Left hindlimb (tissue), 1 donor: ENCODE results near the gene SDHA.
"Not testable (repeated sequence)": the region's sequence is repeated elsewhere in the genome, so short reads cannot be mapped to it uniquely, and the experiment has no call there.

Experiments used
- DNase-seq: peaks from one replicate; pipeline ENCODE4 v3.0.0-alpha.2; 2018

SDHA gene

GRCh38 chr5:264338-264737 is 46.2 kb downstream of the SDHA start:
- DNase-seq: no peak

DNA sequence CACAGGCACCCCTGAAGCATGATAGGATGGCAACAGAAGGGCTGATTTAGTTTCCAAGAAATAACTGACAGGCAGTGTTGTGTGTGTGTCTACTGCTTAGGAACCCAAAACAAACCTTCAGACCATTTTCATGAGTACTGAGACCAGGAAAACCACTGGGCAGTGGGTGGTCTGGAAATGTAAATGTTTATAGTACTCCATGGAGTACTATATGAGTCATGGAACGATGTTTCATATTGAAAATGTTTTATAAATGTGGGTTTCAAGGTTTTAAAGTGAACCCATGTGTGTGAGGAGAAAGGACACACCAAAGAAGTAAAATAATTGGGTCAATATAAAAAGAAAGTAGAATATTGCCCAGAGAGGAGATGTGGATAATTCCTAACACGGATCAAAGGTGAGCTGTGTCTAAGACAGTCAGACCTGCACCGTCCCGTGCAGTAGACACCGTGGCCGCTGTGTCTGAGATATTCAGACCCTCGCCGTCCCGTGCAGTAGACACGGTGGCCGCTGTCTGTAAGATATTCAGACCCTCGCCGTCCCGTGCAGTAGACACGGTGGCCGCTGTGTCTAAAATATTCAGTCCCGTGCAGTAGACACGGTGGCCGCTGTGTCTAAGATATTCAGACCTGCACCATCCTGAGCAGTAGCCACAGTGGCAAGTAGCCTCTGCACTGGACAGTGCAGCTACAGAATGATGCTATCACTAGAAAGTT is 48.3 kb downstream of the SDHA start:
- DNase-seq: not testable (repeated sequence)

DNA sequence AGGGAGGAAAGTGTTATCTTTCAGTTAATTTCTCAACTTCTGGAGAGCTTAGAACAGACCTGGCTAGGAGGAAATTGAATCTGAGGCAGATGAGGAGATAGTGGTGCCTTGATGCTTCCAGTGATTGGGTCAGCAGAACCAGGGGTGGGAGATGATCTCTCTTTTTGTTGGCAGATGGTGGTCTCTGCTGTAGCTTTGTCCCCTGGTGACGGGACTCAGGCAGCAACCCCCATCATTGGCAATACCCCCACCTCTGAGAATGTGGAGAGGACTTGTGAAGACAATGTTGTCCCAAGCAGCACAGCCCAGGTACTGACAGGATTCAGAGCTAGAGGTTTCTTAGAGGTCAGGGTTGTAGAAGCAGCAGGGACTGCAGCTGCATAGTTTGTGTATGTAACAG is 49.6 kb downstream of the SDHA start:
- no peak for DNase-seq

- no peak for DNase-seq
These were observed 52.2 kb downstream of the SDHA start for GRCh38 chr5:270340-270739.

DNA sequence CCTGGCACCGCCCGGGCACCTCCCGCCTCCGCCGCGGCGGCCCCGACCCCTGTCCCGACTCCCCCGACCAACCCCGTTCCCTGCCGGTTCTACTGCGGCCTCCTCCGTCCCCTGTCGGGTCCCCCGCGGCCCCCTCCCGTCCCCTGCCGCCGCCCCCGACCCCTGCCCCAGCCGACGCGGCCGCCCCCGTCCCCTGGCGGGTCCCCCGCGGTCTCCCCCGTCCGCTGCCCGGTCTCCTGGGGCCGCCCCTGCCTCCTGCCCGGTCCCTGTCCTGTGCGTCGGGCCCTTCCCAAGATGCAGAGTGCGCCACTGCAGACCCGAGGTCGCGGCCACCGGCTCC is 53.7 kb downstream of the SDHA start:
- DNase-seq: not testable (repeated sequence)

GRCh38 chr5:273091-273490 is 55.0 kb downstream of the SDHA start:
- DNase-seq: not testable (repeated sequence)

GRCh38 chr5:273491-273890 is 55.4 kb downstream of the SDHA start:
- DNase-seq: not testable (repeated sequence)

- not testable (repeated sequence) for DNase-seq
These were observed 56.2 kb downstream of the SDHA start for GRCh38 chr5:274346-274745.

GRCh38 chr5:278646-279045 is 60.5 kb downstream of the SDHA start:
- DNase-seq: no peak

DNA sequence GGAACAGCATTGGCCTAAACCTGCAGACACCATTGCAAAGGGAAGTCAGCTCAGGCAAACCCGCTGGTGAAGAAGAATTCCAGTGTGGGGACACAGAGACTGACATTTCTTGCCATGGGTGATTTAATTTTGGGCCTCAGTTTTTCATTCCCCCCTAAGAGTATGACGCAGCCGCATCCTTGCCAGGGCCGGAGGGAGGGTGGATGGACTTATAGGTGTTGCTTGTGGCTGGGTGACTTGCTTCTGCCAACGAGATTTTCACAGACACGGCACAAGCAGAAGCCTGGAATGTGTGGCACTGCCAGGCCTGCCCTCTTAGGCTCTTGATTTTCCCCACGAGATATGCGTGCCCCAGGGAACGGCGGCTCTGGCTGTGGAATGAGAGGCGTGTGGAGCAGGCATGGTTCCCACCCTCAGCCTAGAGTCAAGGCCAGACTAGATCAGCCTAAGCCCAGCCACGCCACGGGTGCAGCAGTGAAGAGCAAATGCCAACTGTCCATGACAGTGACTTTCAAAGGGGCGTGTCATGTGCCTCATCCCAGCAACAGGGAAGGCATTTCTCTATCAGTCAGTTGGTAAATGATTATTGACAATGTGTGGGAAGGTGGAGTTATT is 61.0 kb downstream of the SDHA start:
- DNase-seq: not testable (repeated sequence)

DNA sequence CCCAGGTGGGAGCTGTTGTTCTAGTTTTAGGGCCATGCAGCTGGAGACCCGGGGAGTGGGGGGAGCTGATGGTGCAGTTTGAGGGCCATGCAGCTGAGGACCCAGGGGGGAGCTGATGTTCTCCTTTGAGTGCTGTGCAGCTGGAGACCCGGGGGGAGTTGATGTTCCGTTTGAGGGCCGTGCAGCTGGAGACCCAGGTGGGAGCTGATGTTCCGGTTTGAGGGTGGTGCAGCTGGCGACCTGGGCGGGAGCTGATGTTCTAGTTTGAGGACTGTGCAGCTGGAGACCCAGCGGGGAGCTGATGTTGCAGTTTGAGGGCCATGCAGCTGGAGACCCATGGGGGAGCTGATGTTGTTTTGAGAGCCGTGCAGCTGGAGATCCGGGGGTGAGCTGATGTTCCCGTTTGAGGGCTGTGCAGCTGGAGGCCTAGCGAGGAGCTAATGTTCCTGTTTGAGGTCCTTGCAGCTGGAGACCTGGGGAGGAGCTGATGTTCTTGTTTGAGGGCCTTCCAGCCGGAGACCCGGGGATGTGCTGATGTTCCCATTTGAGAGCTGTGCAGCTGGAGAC is 68.0 kb downstream of the SDHA start:
- DNase-seq: no peak

DNA sequence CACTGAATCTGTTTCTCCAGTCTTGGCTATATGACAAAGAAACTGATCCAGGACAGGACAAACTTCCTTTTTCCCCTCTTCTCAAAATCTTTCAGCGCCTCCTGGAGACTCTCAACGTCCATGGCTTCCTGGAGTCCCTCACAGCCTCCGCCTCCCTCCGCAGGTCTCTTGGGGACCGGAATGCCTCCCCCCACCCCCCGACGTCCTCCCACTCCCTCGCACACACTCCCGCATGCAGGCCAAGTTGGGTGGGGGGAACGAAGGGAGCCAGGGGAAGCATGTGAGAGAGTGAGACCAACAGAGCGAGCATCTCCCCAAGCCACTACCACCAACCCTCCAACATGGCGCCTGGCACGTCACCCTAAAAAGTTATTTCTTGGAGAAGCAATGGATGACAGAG is 72.1 kb downstream of the SDHA start:
- DNase-seq: not testable (repeated sequence)

- not testable (repeated sequence) for DNase-seq
These were observed 73.2 kb downstream of the SDHA start for GRCh38 chr5:291345-291744.

DNA sequence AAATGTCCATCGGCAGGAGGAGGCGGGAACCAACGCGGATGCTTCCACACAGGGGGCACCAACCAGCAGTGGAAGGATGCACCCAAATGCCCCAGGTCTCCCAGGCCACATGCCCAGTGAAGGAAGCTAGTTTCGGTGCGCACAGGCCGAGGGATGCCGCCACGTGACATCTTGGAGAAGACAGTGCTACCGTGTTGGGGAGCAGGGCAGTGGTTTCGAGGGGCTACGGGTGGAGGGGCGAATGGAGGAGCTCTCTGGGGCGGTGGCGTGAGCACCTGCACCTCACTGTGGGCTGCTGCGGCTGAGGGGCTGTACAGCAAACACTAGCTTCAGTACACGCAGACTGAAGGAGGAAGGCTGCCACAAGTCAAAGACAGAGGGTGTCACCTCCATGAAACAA is 76.7 kb downstream of the SDHA start:
- DNase-seq: not testable (repeated sequence)

DNA sequence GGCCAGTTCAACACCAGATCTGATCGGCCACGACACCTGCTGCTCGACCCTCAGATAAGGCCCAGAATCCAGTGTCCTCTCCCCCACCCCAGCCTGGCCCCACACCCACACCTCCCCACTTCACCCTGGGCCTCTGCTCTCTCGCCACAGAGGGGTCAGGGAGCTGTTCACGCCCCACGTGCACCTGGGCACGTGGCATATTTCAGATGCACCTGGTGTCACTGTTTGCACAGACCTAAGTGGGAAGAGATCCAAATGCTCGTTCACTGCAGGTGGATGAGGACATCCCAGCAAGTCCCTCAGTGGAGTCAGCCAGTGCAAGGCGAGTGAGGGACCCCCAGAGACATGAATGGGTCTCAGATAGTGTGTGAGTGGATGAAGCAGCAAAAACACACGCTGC is 78.1 kb downstream of the SDHA start:
- DNase-seq: not testable (repeated sequence)

GRCh38 chr5:296954-297353 is 78.8 kb downstream of the SDHA start:
- not testable (repeated sequence) for DNase-seq

- DNase-seq: not testable (repeated sequence)
These were observed 79.3 kb downstream of the SDHA start for GRCh38 chr5:297448-297847.

DNA sequence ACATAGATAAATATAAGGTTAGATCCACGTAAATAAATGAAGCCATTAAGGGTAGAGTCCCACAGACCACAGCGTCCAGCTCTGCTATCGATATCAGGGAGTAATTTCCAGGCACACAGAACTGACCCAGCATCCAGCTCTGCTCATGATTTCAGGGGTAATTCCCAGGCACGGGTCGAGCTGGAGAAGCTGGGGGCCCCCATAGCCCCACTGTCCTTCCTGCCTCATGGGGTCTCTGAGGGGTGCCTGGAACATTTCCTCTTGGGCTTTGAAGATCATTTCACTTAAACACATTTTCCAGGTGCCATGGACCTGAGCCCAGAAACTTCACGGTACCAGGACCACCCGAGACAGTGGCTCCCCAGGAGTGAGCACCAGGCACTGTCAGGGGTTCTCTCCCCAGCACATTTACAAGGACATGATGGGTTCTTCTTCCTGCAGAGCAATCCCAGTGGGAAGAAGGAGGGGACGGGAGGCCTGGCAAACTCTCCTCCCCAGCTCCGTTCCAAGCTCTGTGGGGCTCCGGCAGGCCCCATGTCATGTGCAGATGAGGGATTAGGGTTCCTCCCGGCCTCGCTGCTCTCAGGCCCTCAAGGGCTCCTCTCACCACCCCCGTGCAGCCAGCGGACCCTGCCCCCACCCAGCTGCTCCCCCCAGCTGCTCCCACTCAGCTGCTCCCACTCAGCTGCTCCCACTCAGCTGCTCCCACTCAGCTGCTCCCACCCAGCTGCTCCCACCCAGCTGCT is 80.0 kb downstream of the SDHA start:
- DNase-seq: not testable (repeated sequence)

GRCh38 chr5:298737-299125 is 80.6 kb downstream of the SDHA start:
- DNase-seq: no peak

DNA sequence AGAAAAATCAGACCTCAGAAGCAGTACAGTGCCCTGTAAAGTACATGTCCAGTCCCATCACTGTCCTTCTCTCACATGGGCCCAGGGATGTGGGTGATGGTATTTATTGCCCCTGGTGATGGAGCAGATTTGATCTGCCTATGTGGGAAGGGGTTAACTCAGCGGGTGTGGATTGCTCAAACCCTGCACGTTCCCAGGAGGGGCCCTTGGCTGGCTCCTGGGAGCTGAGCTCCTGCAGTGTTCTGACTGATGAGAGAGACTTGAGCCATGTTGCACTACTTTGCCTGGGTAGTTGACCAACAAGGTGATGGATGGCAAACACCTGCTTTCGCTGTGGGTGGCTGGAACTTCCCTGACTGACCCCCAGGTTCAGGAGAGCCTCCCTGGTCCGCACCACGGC is 81.8 kb downstream of the SDHA start:
- DNase-seq: not testable (repeated sequence)

DNA sequence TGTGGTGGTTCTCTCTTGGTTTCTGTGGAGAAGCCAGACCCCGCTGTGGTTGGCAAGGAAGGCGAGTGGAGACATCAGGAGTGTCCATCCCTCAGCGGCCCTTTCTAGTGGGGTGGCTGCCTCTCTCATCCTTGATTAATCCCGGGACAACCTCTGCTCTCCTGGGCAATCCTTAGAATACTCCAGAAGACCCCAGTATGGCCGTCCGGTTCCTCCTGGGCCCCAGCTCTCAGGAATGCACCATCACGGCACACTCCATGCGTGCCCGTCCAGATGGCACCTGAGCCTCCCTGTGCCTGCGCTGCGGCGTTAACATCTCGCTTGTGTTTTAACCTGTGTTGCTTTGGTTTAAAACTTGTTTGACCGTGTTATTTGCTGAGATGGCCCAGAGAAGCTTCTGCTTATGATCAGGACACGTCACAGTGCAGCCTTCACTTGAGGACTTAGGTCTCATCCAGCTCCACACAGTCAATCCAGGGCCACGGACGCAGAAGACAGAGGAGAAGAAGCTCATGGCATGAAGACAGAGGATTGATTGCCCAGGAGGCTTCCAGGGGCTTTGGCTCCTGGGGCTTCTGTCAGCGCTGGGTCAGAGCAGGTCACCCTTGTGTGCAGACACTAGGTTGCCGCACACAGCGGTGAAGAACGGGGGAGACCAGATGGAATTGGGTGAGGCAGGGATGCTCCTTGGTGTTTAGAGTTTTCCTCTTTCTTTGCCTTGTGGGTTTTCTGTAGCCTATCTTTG is 82.7 kb downstream of the SDHA start:
- not testable (repeated sequence) for DNase-seq

- not testable (repeated sequence) for DNase-seq
These were observed 84.3 kb downstream of the SDHA start for GRCh38 chr5:302416-302815.

DNA sequence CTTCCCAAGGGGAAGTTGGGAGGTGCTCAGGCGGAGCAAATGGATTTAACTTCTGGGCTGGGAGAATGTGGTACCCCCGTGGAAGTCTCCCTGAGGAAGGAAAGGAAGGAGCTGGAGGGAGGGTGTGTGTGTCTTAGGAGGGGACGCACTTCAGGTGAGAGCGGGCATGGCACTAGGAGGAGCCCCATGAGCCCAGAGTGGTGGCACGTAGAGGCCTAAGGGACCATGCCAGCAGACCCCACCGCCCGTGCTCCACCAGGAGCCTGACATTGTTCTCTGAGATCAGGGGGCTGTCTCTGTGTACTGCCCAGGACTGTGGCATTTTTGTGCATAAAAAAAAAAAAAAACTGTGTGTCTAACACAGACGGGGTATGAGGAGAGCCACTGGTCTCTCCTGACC is 84.8 kb downstream of the SDHA start:
- DNase-seq: no peak
